Measurements from ENCODE around the gene LRRC8D.

LRRC8D gene

DNA sequence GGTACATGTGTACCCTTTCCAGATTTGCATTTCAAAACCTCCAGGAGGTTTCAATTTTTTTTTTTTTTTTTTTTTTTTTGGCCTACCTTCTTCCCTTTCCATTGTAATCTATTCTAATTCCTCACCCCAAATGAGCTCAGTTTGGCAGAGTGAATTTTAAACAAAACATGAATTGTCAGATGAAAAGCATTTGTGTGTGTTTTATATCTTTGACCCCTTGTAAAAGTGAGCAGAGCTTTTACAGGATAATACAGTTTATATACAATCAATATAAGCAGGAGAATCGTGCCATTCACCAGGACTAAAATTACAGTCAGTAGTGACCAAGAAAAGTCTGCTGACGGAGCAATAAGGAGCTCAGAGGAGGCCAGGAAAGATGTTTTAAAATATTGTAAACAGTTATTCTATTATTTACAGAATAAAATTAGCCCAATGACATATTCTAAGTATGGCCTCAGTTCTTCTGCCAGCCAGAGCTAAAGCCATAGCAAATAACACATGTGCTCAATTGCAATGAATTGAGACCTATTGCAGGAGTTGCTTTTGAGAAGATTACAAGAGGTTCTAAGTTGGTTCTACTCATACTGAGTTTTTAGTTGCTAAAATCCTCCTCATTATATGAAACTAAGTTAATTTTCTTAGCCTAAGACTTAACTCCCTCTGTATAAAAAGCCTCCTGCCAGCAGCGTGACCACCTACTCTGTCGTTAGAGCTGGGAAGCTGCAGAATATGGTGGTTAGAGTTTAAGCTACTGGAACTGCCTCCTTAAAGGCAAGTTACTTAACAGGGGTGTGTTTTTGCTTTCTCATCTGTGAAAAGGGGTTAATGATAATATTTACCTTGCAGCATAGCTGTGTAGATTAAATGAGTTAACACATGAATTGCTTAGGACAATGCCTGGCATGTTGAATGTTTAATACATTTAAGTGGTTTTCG is 123.3 kb downstream of the LRRC8D start:
- FAIRE-seq, result peak; percentile 91

DNA sequence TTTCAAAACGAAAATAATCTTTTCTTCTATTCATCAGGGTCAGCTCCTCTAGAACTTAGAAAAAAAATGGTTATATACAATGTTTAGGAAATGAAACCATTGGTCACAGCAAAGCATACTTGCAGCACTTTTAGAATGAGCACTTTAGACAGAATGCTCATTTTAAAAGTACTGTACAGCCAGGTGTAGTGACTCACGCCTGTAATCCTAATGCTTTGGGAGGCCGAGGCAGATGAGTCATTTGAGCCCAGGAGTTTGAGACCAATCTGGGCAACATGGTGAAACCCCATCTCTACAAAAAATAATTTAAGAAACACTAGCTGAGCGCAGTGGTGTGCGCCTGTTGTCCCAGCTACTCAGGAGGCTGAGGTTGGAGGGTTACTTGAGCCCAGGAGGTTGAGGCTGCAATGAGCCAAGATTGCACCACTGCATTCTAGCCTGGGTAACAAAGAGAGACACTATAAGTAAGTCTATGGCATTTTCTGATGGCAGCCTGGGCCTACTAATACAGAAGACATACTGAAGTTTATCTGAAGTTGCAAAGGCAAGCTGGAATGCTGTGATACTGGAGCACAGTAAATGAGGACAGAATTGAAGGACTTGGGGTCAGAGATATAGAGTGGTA is 125.1 kb downstream of the LRRC8D start:
- peak; percentile 97 for FAIRE-seq

DNA sequence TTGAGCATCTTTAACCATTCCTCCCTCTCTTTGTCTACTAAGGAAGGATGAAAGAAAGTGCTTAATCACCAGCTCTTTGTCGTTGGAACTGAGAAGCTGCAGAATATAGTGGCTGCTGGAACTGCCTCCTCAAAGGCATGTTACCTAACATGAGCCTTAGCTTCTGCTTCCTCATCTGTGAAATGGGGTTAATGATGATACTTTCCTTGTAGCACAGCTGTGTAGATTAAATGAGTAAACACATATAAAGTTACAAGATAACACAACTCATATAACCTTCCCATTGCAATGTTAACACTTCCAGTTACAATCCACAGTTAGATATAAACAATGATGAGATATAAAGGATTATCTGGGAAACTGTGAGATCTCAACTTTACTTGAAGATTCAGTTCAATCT is 125.7 kb downstream of the LRRC8D start:
- peak; percentile 31 for FAIRE-seq

DNA sequence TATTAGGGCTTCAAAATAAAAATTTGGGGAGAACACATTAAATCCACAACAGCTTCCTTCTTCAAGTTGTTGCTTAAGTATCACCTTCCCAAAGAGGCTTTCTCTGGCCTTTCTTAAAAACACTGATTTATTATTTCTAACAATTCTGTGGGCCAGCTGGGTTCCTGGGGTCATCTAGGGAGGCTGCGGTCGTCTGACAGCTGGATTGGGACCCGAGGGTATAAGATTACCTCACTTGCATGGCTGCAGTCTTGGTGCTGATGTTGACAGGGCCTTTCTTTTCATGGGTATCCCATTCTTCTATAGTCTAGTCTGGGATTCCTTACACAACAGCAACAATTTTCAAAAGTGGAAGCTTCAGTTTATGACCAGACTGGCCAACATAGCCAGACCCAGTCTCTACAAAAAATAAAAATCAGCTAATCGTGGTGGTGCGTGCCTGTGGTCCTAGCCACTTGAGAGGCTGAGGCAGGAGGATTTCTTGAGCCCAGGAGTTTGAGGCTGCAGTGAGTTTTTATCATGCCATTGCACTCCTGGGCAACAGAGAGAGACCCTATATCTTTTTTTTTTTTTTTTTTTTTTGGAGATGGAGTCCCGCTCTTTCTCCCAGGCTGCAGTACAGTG is 128.0 kb downstream of the LRRC8D start:
- FAIRE-seq, result no peak

DNA sequence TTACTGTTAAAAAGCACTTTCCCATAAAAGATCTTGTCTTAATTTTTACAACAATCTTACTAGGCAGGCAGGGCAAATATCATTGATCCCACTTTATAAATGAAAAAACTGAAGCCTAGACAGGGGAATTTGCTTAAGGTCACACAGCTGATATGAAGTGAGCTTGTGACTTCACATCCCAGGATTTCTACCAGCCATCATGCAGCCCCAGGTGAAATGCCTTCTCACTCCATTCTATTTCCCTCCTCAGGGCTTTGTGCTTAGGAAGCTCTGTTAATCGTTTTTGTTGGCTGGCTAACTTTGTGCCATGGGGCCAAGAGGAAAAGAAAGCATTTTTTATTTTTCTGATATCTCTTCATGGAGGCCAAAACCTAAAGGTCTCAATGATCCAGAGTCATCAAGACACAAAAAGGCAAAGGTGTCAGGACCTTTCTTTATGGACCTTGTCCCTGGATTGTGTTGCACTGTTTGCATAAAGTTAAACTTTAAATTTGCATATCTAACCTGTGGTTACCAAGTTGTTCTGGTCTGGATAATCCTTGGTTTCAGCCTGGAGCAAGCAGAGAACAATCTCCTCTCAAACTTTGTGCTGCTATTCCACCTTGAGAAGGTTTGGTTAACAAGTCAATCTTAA is 129.3 kb downstream of the LRRC8D start:
- no peak for FAIRE-seq

DNA sequence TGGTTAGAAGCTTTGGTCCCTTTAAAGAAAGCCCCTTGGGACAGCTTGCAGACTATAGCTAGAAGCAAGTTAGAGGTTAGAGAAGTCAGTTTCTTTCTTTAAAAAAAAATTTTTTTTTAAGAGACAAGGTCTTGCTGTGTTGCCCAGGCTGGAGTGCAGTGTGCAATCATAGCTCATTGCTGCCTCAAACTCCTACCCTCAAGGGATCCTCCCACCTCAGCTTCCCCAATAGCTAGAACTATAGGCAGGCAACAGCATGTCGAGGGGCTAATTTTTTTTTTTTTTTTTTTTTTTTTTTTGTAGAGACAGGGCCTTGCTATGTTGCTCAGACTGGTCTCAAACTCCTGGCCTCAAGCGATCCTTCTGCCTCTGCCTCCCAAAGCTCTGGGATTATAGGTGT is 129.9 kb downstream of the LRRC8D start:
- FAIRE-seq, result no peak

DNA sequence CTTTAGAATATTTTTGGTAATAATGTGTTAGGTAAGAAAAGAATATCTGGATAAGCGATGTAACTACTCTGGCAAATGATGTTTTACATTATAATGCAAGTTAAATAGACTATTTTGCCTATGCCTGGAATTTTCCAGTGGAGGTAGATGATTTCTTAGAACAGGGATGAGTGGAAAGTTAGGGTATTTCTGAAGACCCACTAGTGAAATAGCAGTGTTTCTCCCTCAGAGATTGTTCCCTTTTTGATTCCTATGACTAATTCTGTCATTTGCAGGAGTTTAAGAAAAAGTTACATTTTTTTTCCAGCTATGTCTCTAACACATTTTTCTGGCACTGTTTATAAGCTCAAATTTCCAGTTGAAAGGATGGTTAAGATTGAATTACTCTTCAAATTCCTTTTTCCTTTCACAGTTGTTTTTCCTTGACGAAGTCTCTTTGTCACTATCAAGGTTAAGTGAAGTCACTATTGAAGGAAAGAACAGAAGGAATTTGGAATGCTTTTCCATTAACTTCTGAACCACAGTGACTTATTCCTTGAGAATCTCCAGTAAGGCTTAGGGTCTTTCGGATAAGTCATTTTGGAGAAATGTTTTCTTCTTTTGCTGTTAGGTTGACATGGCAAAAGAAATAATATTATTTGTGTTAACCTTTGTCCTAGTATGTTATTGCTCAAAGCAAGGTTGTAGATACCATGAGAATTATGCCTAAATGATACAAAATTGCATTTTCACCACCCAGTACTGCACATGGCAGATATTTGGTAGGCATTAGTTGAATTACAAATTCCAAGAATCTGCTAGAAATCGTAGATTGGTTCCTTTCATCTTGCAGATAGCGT is 131.2 kb downstream of the LRRC8D start:
- peak; percentile 100 for FAIRE-seq

DNA sequence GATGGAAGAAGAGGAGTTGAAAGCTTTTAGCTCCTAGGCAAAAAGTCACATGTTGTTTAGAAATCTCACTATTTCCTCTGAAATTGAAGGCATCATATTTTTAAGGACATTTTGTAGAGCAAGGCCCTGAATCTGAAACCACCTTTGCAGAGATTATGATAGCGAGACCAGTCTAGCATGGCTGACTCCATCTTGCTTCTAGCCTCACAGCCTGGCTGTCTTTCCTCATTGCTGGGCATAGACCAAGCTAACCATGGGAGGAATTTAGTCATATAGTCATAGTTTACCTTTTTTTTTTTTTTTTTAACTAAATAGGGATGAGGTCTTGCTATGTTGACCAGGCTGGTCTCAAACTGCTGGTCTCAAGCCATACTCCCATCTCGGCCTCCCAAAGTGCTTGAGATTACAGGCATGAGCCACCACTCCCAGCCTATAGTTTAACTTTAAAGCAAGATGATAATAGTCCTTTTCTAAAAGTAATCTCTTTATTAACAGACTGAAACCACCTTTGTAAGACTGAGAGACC is 131.8 kb downstream of the LRRC8D start:
- FAIRE-seq, result no peak

DNA sequence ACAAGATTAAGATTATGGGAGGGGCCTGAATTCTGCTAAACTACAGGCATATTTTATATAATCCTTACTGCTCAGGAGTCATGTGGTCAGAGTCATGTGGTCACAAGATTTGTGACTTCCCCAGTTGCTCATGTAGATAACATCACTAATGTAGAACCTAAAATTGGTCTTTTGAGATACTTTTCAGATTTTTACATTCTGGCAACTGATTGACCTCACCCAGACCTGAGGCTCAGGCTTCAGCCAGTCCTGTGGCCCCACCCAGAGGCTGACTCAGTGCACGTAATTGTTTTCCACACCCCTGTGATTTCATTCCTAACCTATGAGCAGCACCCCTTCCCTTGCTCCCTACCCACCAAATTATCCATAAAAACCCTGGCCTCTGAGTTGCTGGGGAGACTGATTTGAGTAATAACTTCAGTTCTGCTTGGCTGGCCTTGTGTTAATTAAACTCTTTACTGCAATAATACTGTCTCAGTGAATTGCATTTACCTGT is 132.3 kb downstream of the LRRC8D start:
- FAIRE-seq, result no peak

DNA sequence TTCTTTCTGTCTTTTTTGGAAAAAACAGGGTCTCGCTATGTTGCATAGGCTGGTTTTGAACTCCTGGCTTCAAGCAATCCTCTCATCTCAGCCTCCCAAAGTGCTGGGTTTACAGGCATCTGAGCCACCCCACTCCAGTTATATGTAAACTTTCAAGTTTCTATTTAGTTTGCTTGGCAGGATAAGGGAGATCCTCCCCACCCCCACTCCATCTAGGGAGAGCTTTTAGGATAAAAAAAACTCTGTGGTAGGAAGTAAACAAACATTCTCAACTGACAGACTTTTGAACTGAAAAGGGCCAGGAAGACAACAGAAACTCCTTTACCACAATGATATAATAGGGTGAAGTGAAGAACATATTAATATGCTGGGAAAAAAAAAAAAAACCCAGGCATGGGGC is 133.1 kb downstream of the LRRC8D start:
- peak; percentile 73 for FAIRE-seq

DNA sequence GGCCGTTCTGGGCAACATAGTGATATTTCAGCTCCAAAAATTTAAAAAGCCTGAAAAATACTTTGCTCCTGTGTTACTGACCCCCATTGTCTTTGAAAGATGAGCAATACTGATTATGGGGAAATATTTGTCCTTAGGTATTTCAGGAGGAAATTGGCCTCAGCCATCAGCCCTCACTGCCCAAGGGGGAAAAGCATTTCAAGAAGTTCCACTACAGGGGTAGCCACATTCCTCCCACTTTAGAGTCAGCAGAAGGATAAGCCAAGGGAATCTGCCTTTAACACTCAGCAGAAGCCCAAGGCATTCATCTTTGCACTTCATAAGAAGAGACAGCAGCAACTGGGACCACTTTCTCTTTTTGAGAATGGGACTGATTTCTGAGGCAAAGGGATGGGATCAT is 133.6 kb downstream of the LRRC8D start:
- FAIRE-seq, result peak; percentile 59

DNA sequence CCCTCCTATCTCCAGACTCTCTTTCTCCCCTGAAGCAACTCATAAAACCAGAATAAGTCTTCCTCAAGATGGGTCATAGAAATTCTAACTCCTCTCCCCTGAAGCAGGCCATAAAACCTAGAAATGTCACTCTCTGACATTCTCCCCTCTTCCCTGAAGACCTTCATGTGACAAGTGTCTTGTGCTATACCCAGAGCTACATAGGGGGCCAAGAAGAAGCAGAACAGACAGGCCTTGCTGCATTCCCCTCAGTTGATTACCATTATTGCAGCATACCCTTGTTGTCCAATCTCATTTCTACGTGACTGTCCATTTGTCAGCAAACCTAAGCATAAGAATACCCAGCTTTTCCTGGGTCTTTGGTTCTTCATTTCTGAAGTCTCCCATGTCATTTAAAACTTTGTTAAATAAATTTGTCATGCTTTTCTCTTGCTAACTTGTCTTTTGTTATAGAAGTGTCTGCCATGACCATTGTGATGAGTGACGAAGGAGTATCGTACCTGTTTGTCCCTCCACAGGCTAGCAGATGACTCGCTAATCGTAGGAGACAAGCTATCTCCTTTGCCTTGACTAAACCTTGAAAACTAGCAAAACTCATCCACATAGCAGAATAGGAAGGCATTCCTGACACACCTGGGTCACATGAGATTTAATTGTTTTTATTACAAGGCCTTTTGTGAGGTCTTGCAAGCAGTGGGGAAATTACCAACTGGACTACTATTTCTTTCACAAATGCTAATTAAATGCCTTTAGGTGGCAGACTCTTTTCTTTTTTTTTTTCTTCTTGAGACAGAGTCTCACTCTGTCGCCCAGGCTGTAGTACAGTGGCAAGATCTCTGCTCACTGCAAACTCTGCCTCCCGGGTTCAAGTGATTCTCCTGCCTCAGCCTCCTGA is 134.7 kb downstream of the LRRC8D start:
- FAIRE-seq, result peak; percentile 94

DNA sequence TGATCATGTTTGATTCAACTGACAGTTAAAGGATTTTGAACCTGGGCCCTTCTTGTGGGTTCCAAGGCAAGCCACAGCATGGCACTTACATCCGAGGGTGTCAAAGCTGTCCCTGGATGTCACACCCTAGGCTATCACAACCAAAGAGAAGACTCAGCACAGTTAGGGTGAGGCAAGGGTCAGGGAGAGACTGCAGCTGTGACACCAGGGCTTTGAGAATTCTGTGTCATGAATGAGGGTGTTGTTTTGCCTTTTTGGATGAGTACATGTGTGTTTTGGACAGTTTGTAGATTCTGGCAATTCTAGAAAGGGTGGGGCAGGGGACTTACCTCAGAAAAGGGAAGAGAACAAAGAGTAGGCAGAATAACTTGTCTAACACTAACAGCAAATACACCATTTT is 136.3 kb downstream of the LRRC8D start:
- FAIRE-seq, result no peak

DNA sequence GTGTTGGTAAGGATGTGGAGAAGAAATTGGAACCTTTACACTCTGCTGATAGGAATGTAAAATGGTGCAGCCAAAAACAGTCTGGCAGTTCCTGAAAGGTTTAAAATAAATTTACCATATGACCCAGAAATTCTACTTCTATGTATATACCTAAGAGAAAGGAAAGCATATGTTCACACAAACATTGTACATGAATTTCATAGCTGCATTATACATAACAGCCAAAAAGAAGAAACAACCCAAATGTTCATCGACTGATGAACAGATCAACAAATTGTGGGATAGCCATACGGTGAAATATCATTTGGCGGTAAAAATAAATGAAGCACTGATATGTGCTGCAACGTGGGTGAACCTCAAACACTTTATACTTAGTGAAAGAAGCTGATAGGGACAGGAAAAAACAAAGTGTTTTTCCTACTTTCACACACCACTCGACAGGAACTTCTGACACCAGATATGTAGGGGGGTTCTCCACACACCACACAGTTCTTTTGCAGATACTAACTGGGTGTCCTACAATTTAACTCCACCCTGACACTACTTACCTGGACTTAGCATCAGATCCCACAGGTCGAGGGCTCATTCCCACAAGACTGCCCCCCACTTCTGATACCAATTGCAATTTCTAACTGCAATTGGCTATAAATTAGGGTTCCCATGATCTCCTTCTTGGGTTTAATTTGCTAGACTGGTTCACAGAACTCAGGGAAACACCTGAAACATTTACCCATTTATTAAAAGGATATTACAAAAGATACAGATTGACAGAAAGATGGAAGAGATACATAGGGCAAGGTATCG is 138.2 kb downstream of the LRRC8D start:
- FAIRE-seq, result no peak

DNA sequence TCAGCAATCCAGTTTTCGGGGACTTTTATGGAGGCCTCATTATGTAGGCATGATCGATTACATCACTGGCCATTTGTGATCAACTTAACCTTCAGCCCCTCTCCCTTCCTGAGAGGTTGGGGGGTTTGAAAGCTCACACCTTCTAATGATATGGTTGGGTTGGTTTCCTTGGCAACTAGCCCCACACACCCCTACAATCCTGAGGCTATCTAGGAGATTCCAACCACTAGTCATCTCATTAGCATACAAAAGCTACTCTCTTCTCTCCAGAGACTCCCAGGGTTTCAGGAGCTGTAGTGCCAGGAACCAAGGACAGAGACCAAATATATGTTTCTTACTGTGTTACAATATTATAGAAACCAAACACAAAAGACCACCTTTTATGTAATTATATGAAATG is 138.9 kb downstream of the LRRC8D start:
- FAIRE-seq, result no peak

DNA sequence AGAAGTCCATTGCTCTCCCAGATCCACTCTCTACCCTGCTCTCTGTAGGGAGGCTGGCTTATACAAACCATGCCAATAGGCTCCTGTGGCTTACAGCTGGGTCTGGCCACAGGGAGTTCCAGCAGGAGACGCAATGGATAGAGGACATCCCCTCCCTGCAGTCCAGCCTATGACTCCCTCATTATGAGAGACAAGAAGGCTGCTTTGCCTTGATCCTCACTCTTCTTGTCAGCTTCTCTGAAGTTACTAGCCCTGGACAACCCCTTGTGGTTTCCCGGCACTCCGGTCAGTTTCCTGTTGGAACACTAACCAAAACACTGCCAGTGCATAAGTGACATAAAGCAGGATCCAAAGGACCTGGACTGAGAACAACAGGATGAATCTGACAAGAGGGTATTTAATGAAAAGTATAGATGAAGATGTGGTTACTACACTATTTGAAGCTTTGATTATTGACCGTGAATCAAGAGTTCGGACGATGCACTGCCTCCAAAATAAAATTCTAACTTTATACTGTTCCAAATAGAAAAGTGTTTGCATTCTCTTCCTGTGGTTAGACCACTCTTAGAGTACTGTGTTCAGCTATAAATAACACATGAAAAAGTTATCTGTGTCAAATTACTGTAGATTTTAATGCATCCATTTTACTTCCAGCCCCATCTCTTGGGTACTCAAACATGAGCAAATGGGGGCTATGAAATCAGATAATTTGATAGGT is 141.4 kb downstream of the LRRC8D start:
- no peak for FAIRE-seq

DNA sequence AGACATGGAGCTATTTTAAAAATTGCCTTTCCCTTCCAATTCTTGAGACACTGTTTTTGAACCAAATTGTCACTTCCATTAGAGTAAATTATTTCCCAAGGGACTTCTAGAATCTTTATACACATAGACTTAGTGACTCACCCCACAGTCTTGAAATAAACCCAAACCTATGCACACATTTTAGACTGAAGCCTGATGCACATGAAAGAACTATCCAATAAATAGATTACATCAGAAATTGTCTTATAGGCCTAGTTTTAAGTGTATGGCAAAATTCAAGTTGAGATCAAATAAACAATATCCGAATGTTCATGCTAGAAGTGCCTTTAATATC is 141.9 kb downstream of the LRRC8D start:
- no peak for FAIRE-seq

DNA sequence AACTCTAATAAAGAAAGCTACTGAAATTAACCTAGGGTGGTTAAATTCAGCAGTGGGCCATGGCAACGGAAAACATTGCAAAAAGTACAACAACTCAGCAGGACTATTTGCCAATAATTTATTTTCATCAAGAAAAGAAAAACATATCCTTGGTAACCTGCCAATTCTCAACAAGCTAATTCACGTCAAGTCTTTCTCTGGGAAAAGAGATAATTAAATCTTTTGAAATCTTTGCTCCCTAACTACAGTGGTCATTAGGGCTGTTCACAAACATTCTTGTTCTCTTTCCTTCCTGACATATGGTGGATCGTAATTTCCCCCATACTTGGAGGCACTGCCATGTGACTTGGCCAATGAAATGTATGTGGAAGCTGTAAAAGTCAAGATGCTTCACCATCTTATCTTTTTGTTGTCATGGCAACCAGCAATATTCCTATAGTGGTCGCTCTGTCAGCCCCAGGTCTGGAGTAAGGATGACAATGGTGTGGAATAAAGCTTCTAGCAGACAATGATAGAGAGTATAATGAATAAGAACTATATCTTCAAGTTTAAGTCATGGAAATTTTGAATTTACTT is 144.4 kb downstream of the LRRC8D start:
- no peak for FAIRE-seq

DNA sequence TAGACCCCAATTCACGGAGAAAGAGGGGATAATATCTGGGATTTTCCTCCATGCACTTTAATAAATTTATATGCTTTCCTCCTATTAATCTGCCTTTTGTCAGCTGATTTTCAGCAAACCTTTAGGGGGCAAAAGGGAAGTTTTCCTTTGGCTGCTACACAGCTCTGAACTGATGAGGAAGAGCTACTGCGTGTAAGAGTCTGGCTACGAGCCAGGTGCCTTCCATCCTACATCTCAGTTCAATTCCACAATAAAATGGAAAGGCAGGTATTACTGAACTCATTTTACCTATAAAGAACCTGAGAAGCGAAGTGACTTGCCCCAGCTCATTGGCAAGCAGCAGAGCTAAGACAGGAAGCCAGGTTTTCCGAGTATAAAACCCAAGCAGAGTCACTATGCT is 145.8 kb downstream of the LRRC8D start:
- FAIRE-seq, result no peak
